HG02571 (cell line): ENCODE measurements around the gene SMIM15.

Experiments used
- ATAC-seq: cut with Tn5 transposase; IDR thresholded peaks from one replicate; pipeline ENCODE4 v1.9.1; 2021; ENCODE audit warnings: mild to moderate bottlenecking, moderate library complexity; ENCODE audit not compliant: unreplicated experiment

The SMIM15 gene

GRCh38 chr5:61160497-61160896 is 1.8 kb downstream of the SMIM15 start:
- no peak for ATAC-seq

- no peak for ATAC-seq
These were observed 2.4 kb downstream of the SMIM15 start for GRCh38 chr5:61159836-61160235.

- ATAC-seq = no peak
These were observed 3.2 kb downstream of the SMIM15 start for GRCh38 chr5:61159070-61159469.

GRCh38 chr5:61151893-61152292 is 10.4 kb downstream of the SMIM15 start:
- no peak for ATAC-seq

GRCh38 chr5:61148515-61148914 is 13.8 kb downstream of the SMIM15 start:
- no peak for ATAC-seq

- ATAC-seq = no peak
These were observed 19.5 kb downstream of the SMIM15 start for GRCh38 chr5:61142811-61143210.

GRCh38 chr5:61142391-61142790 is 19.9 kb downstream of the SMIM15 start:
- no peak for ATAC-seq

GRCh38 chr5:61141801-61142200 is 20.5 kb downstream of the SMIM15 start:
- no peak for ATAC-seq

GRCh38 chr5:61139931-61140330 is 22.3 kb downstream of the SMIM15 start:
- no peak for ATAC-seq

GRCh38 chr5:61139094-61139873 is 23.0 kb downstream of the SMIM15 start:
- ATAC-seq = no peak

GRCh38 chr5:61137835-61138234 is 24.4 kb downstream of the SMIM15 start:
- ATAC-seq = no peak

GRCh38 chr5:61132559-61132958 is 29.7 kb downstream of the SMIM15 start:
- ATAC-seq = no peak

- ATAC-seq = no peak
These were observed 32.0 kb downstream of the SMIM15 start for GRCh38 chr5:61130289-61130688.

- ATAC-seq = no peak
These were observed 39.1 kb downstream of the SMIM15 start for GRCh38 chr5:61123145-61123544.

GRCh38 chr5:61120534-61120933 is 41.7 kb downstream of the SMIM15 start:
- no peak for ATAC-seq

GRCh38 chr5:61119066-61119465 is 43.2 kb downstream of the SMIM15 start:
- no peak for ATAC-seq

- no peak for ATAC-seq
These were observed 46.3 kb downstream of the SMIM15 start for GRCh38 chr5:61115968-61116367.

GRCh38 chr5:61114441-61114840 is 47.8 kb downstream of the SMIM15 start:
- no peak for ATAC-seq
